ENCODE data around the gene BAIAP2.

DNA sequence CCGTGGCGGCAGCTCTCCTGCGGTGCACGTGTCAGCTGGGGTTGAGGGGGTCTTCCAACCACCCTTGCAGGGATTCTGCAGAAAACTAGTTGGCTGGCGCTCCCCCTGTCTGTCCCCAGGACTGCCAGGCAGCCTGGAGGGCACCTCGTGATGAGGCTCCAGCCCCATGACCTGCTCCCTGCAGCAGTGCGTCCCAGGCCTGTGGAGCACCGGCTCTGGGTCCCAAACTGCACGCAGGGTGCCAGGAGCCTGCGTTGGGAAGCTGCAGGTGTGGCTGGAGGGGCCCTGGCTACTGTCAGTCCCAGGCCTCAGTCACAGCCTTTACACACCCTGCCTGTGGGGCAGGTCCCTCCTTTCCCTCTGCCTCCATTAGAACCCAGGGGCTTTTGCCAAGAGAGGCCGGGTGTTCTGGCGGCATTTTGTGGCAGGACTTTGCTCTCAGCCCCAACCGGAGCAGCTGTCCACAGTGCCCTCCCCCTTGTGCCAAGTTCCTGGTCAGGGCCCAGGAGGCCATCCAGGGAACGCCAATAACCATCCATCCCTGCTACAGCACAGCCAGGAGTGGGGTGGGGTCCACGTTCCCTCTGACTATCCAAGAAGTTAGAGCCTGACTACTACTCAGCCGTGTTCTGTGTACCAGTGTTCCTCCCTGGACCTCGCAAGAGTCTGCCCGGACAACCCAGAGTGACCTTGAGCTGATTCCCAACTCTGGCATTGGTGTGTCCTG, 34.2 kb upstream of the BAIAP2 start:
- no peak for TF ChIP-seq ZNF274 (IDR thresholded peaks at IDR 0.05; ENCODE audit: low read depth, low read length)
- TF ChIP-seq YY1 (IDR thresholded peaks at IDR 0.05; ENCODE audit: insufficient read depth, insufficient read length) = no peak
- TF ChIP-seq SUZ12 (IDR thresholded peaks at IDR 0.05; ENCODE audit: extremely low read depth, insufficient read depth, insufficient read length) = no peak
